NCI-H187 (cell line): Measurements from ENCODE around the gene GNAL.
"Not testable (repeated sequence)": the region's sequence is repeated elsewhere in the genome, so short reads cannot be mapped to it uniquely, and the experiment has no call there.

Source experiments
- DNase-seq, 2 experiments: peaks; one replicate each; lab custom pipeline; 2025; lab: John Stamatoyannopoulos, UW

The GNAL gene

GRCh38 chr18:11908182-11909060 lies 219.4 kb downstream of the GNAL start, which contains the start of gene MPPE1:
Gene MPPE1, minus strand, starts transcription at chr18:11908317. Its CDS starts 11,053 bp downstream, at chr18:11897264.
- DNase-seq = peak; percentile 46 to 84

GRCh38 chr18:11909061-11909455 lies 220.0 kb downstream of the GNAL start:
- DNase-seq = no peak

DNA sequence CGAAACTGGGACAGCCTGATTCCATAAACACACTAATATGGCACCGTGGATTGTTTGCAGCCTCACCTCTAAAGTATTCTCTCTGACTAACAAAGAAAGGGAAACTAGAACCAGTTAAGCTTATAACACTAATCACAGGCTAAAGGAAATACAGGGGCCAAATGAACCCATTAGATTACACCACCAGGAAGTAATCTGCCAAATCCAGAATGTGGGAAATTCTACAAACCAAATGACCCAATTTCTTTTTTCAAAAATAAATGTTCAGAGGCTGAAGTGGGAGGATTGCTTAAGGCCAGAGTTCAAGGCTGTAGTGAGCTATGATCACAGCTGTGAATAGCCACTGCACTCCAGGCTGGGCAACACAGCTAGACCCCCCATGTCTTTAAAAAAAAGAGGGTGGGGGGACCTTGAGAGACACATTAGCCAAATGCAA lies 220.5 kb downstream of the GNAL start:
- no peak for DNase-seq

DNA sequence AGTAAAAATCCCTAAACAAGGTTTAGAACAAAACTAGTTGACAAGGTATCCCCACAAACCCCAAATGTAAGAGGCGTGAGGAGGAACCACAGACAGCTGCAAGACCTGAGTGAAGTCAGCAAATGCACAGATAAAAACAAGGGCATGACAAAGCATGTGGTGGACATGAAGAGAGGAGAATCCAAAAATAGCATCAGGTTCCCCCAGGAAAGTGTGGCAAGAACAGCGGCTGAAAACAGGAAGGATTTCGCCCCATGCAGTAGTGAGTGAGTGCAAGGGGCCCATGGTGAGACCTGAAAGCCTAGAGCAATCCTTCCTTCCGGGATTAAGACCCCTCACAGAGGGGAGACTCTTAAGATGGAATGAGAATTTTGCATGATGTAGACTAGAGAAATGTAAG lies 227.8 kb downstream of the GNAL start:
- DNase-seq = not testable (repeated sequence)

DNA sequence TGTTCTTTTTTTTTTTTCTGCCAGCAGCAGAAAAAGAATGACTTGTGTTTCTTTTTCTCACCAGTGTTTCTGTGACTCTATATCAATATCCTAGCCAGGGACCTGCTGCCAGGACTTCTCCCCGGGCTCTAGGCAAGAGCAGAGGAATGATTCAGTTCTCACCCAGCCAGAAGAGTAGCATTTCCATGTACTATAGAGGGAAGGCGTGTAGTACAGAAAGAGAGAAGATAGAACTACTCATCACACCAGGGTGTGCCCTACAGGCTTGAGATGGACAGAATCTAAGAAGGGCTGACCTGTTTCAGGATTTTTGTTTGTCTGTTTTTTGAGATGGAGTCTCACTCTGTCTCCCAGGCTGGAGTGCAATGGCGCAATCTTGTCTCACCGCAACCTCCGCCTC lies 230.5 kb downstream of the GNAL start:
- DNase-seq = not testable (repeated sequence)

GRCh38 chr18:11923450-11923849 lies 234.4 kb downstream of the GNAL start:
- DNase-seq = no peak

GRCh38 chr18:11925800-11926481 lies 236.9 kb downstream of the GNAL start:
- DNase-seq = no peak

- no peak for DNase-seq
Measured at GRCh38 chr18:11927497-11927896, 238.4 kb downstream of the GNAL start.

DNA sequence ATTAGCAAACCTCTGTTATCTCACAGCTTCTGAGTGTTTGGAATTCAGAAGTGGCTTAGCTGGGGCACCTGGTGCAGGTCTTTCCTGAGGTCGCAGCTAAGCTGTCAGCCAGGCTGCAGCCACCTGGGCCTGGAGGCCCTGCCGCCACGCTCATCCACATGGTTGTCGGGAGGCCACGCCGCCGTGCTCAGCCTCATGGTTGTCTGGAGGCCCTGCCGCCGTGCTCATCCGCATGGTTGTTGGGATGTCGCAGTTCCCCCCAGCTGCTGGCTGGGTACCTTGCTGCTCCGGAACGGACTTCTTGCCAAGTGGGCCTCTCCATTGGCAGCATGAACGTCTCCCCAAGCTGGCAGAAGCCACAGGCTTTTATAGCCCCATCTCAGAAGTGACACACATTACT lies 243.3 kb downstream of the GNAL start:
- no peak for DNase-seq
